ENCODE measurements around the gene DPM3. TPM values are rescaled to one million over a fixed set of nuclear protein-coding genes. Genes with fewer than 3 reads are reported as not detected.

DPM3 gene
- total and polyA plus RNA-seq, 9 of the 15 experiments (the other 6 are each of a cell fraction or from before 2014, with no cell fraction given), result 3.7 to 120 (median 36.4) TPM

GRCh38 chr1:155099331-155099730 lies 41.0 kb downstream of the DPM3 start:
- Histone ChIP-seq H3K4me1 (replicated peaks in 1 of 2; ENCODE audit: control insufficient read depth in 2 of 2, insufficient read depth in 2 of 2, low read length in 2 of 2) (no peaks in the 10 kb centered on the region; a peak in 2 of 5 replicates), H3K4me3 (no peak overlapping the region), H2AFZ (ENCODE audit: low read depth, low read length) (no peak overlapping the region), H3K9me3 (replicated peaks; ENCODE audit: control insufficient read depth, insufficient read depth, low read depth, low read length) (no peaks in the 10 kb centered on the region), H3K79me2 (ENCODE audit: control insufficient read depth, insufficient read depth, low read length) (no peaks in the 10 kb centered on the region), H3K27me3 (ENCODE audit: control insufficient read depth in 2 of 2, insufficient read depth in 2 of 2, low read length in 2 of 2) (peaks cover 0 to 3% of the 10 kb centered on the region in 2 experiments; a peak in 1 of 5 replicates), H3K9ac (ENCODE audit: insufficient read depth in 1 of 2, low read depth in 2 of 2, low read length in 2 of 2) (no peak overlapping the region), H3K4me2 (ENCODE audit: insufficient read depth, low read length) (no peak overlapping the region), H4K20me1 (replicated peaks; ENCODE audit: control insufficient read depth, insufficient read depth, low read length) (no peaks in the 10 kb centered on the region), H3K27ac (ENCODE audit: extremely low read depth, low read depth, low read length) (no peak overlapping the region), H3K36me3 (ENCODE audit: control insufficient read depth, insufficient read depth, low read length) (no peaks in the 10 kb centered on the region), H3K9me1 (ENCODE audit: control insufficient read depth, insufficient read depth, low read length) (no peaks in the 10 kb centered on the region)
- CTCF ChIA-PET (ENCODE audit: low intra/inter-chr PET ratio), result no interaction called here
- 30% methylated on average over 7 of the region's 7 CpGs for WGBS (ENCODE audit: insufficient coverage, low coverage, missing lambda C conversion rate)
- intact Hi-C loops (cut with micrococcal nuclease) (loop anchor here (10.0 kb wide), 1 partner anchor 495 kb away; no protein-coding TSS in a partner anchor), in situ Hi-C loops (cut with MboI) (loop anchor here (10.0 kb wide), 1 partner anchor 495 kb away; no protein-coding TSS in a partner anchor)
- POLR2A ChIA-PET, result no interaction called here
- TF ChIP-seq EP400 (IDR thresholded peaks at IDR 0.05) (no peak), MCM2 (IDR thresholded peaks at IDR 0.05; ENCODE audit: low read depth) (no peak), ESRRA (IDR thresholded peaks at IDR 0.05; ENCODE audit: borderline replicate concordance, low read depth) (no peak), FOXP4 (CRISPR knock-in tag; IDR thresholded peaks at IDR 0.05; ENCODE audit: borderline replicate concordance) (no peak), MTF1 (CRISPR knock-in tag; IDR thresholded peaks at IDR 0.05; ENCODE audit: borderline replicate concordance) (no peak), USF1 (CRISPR knock-in tag; IDR thresholded peaks at IDR 0.05) (no peak), ETS1 (conservative IDR thresholded peaks at IDR 0.05; ENCODE audit: control insufficient read depth, low read depth, low read length) (no peak), ILF3 (IDR thresholded peaks at IDR 0.05; ENCODE audit: borderline replicate concordance) (no peak), ARHGAP35 (IDR thresholded peaks at IDR 0.05; ENCODE audit: partially characterized antibody) (no peak), CXXC5 (CRISPR knock-in tag; IDR thresholded peaks at IDR 0.05) (no peak), HDAC2 (IDR thresholded peaks at IDR 0.05) (no peak), SMARCE1 (IDR thresholded peaks at IDR 0.05) (no peak)
- no TSS peak for BruUV-seq (replicated peaks)
- FAIRE-seq (no peak), ATAC-seq (no peak), DNase-seq (ENCODE audit: extremely low read depth in 1 of 4, low spot score in 3 of 4) (no peak)

Data from K562 (cell line).